HS-27A (cell line): ENCODE data around the gene LRRC4C.
"Not testable (repeated sequence)": the region's sequence is repeated elsewhere in the genome, so short reads cannot be mapped to it uniquely, and the experiment has no call there.

Experiments
- DNase-seq: peaks from one replicate; pipeline ENCODE4 v3.0.0-alpha.2; 2012; ENCODE audit warnings: low read depth, missing footprints

The LRRC4C gene

DNA sequence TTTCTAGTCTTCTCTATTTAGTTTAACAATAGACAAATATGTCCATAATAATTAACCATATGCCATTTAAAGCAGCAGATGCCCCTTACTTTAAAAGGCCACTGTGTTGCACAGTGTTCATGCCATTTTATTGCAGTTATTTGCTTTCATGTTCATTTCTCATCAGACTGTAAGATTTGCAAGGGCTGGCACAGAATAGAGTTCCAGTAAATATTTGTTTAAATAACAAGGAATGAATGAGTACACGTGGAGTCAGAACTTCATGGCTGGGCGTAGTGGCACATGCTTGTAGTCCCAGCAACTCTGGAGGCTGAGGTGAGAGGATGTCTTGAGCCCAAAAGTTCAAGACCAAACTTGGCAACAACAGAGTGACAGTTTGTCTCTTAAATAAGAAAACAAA lies 1228.6 kb downstream of the LRRC4C start:
- no peak for DNase-seq

DNA sequence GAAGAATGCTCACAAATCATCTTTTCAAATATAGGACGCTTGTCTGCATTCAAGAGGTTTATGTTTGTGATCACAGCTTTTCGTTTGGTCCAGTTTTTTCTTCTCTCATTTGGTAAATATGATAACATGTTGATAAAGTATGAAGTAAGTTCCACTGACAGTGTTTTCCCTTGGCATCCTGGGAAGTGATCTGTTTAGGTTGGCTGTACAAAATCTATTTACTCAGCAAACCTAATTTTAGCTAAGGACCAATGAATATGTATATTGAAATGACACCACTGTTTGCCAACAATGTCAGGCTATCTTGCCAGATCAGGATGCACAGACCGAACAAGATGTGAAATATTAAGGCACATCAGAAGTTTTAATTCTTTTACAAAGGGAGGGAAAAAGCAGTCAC lies 1230.8 kb downstream of the LRRC4C start:
- no peak for DNase-seq

DNA sequence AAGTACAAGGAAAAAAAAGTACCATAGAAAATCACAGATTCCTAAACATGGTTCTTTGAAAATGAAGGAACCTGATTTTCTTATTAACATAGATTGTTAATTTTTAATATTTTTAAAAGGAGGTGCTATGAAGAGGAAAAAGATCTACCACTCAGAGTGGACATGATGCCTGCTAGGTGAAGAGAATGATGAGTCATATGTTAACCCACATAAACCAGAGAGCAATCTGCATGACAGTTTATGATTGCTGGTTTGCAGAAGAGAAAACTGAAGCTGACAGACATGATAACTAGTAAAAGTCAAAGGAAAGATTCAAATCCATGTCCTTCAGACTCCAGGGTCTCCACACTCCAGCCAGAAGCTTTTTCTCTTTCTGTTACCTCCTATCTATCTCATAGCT lies 1231.7 kb downstream of the LRRC4C start:
- no peak for DNase-seq

DNA sequence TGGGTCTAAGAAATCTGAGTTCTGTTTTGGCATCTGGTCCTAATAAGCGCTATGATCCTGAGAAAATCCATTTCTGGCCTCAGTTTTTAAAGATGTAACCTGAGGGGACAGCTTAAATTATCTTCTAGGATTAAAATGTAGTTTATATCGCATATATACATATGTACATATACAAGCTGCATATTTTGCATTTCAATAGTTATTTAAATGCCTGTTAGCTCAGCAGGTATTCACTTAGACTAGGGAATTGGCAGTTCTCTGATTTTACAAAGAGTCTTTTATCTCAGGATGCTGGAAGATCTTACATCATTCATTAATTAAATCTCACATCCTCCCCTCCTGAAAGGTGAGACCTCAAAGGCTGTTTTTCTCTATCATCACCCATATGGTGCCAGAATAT lies 1232.8 kb downstream of the LRRC4C start:
- DNase-seq, result no peak

GRCh38 chr11:40223596-40224330 lies 1235.7 kb downstream of the LRRC4C start:
- DNase-seq, result no peak

GRCh38 chr11:40219401-40219800 lies 1240.1 kb downstream of the LRRC4C start:
- no peak for DNase-seq

DNA sequence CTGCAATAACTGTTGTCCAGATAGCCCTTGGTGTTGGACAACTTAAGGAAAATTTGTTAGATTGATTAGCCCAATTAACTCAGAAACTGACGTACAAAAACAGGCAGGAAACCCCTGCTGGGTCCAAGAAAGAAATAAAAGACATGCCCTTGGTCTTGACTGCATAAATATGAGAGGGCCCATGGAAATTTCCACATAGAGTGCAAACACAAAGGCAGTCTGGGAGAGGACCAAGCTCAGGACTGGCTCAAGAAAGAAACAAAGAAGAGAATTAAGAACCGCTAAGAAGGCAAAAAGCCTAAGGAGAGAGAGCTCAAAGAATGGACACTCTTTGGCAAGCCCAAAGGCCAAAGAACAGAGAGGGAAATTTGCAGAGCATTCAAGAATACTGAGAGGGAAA lies 1243.9 kb downstream of the LRRC4C start:
- DNase-seq, result no peak

- no peak for DNase-seq
These were observed 1252.0 kb downstream of the LRRC4C start for GRCh38 chr11:40207416-40207815.

GRCh38 chr11:40204228-40204627 lies 1255.2 kb downstream of the LRRC4C start:
- DNase-seq, result no peak

GRCh38 chr11:40203606-40204005 lies 1255.8 kb downstream of the LRRC4C start:
- DNase-seq, result no peak

DNA sequence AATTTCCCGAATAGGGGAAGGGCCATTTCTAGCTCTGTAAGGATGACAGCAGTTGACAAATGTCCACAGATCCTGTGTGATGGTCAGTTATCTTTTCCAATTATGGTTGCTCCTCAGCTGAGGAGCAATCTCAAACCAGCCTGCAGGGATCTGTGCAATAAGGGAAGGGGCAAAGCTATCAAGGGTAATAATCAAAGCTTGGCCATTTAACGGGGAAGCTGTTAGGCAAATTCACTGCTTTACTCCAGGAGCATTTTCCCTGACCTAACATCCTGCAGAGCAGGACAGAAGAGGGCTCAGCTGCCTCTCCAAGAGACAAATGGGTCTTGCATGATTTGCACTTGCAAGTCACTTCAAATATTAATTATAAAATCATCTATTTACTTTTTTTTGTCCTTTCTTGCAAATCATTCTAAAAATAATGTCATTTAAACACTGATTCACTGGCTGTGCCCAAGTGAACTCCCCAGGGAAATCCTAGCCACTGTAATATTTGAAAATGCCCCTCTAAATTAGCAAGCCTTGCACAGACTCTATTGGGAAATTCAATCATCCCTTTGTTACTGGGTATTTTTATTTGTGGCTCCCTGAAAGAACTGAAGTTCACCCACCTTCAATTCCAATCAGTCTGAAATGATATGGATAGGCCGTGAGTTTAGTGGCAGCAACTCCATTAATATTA lies 1256.7 kb downstream of the LRRC4C start:
- DNase-seq, result no peak

- DNase-seq, result not testable (repeated sequence)
These were observed 1266.9 kb downstream of the LRRC4C start for GRCh38 chr11:40192590-40192989.

DNA sequence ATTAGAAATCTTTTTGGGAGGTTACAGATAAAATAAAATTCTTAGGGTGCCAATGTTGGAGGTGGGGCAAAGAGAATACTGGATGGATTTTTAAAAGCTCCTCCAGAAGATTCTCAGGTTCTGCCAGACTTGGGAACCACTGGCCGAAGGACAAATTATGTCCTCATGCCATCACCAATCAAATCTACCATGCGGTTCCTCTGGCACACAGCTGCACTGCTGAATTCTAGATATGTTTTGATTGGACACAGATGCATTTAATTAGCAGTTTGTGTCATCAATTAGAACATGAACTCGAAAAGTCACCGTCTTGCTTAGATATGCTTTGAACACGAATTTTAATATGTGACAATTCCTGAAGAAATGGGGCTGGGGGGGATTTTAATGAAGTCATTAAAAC lies 1269.2 kb downstream of the LRRC4C start:
- no peak for DNase-seq

DNA sequence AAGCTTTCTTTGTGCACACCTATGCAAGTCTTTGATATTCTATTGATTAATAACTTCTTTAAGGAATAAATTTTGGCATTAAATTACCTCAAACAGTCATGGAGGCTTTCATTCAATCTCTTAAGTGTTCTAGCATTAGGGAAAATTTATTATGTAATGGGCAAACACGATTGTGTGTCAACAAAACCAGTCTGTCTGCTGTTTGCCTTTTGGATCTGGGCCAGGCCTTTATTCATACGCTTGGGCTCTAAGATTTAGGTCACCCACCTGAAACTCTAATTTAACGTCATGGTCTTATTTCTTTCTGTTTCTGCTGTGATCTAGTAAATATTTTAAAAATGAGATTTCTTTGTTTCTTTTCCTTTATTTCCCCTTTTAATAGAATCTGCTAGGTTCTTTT lies 1270.6 kb downstream of the LRRC4C start:
- no peak for DNase-seq

- DNase-seq, result no peak
These were observed 1272.2 kb downstream of the LRRC4C start for GRCh38 chr11:40187295-40187694.

GRCh38 chr11:40186437-40187263 lies 1272.8 kb downstream of the LRRC4C start:
- DNase-seq, result no peak

GRCh38 chr11:40185793-40186192 lies 1273.7 kb downstream of the LRRC4C start:
- DNase-seq, result no peak

GRCh38 chr11:40183073-40184064 lies 1276.1 kb downstream of the LRRC4C start:
- DNase-seq, result no peak

- DNase-seq, result no peak
These were observed 1279.9 kb downstream of the LRRC4C start for GRCh38 chr11:40179541-40179940.

DNA sequence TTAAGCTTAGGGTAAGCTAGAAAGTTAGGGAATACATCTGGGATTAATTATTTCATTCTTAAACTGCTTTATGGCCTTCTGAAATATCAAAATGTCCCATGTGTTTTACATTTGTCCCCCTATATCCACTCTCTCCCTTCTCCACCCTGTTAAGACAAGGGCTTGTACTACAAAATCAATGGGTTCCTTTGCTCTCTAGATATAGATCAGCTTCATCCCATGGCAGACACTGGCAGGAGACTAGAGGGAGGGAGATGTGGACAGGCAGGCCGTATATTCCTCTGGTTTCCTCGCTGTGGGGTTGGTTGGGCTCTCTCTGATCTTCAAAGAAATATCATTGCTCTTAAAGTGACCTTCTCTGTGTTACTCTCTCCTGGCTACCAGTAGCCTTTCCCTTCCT lies 1281.0 kb downstream of the LRRC4C start:
- DNase-seq, result no peak

DNA sequence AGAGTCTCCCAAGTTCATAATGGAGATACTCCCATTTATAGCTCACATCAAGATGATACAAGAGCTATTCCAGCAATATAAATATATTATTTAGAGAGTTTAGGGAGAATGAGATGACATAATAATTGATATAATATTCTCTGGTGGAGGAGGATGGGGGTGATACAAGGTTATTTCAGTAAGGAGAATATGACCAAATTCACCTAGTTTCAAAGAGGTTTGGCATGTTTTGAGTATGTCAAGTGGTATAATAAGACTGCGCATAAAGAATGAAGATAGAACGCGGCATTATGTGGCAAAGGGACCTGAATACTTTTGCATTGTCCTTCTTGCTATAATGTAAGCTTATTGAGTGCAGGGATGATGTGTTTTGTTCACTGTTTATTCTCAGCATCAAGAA lies 1283.5 kb downstream of the LRRC4C start:
- DNase-seq, result no peak

GRCh38 chr11:40170078-40170477 lies 1289.4 kb downstream of the LRRC4C start:
- DNase-seq, result no peak
